GM21390 (cell line): ENCODE data around the gene RALGPS1.
"Not testable (repeated sequence)": the region's sequence is repeated elsewhere in the genome, so short reads cannot be mapped to it uniquely, and the experiment has no call there.

Experiments used
- ATAC-seq: cut with Tn5 transposase; IDR thresholded peaks from one replicate; pipeline ENCODE4 v1.9.1; 2021; ENCODE audit not compliant: unreplicated experiment

Gene RALGPS1

DNA sequence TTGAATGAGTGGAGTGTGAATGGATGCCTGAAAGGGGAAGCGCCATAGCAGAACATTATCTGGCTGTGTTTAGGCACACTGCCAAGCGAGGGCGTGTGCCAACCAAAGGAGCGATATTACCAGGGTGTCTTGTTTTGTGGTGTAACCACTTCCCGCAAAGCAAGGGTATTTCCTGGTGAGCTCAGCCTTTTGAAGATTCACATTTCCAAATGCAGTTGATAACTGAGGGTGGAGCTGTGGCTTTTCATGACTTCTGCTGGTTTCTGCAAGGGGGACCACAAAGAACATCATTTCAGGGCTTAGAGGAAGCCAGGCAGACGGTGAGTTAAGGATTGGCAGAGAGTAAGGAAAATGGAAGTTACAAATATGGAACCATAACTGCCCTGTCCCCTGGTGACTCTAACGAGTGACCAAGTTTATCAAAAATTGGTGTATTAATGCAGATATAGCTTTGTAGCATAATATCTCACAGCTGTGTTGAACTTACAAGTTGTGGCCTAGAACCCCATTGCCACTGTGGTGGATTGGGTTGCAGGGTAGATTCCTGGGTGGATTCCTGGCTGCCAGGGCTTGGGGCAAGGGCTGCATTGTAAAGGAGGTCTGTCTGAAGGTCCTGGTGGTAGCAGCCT is 71.4 kb downstream of the RALGPS1 start:
- ATAC-seq = no peak

GRCh38 chr9:126986506-126986951 is 71.9 kb downstream of the RALGPS1 start:
- no peak for ATAC-seq

DNA sequence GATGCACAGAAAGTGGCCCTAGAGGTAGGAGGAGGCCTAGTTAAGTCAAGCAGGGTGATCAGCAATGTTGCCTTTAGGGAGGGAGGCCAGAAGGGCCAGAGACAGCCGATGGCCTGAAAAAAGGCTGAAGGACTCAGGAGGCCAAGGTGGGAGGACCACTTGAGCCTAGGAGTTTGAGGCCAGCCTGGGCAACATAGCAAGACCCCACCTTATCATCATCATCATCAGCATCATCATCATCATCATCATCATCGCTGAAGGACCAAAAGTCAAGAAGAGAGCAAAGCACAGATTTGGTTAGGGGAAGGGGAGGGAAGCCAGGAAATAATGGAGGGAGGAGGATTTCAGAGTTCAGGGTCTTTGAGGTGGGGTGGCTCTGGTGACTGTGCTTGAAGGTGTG is 74.3 kb downstream of the RALGPS1 start:
- ATAC-seq = no peak

DNA sequence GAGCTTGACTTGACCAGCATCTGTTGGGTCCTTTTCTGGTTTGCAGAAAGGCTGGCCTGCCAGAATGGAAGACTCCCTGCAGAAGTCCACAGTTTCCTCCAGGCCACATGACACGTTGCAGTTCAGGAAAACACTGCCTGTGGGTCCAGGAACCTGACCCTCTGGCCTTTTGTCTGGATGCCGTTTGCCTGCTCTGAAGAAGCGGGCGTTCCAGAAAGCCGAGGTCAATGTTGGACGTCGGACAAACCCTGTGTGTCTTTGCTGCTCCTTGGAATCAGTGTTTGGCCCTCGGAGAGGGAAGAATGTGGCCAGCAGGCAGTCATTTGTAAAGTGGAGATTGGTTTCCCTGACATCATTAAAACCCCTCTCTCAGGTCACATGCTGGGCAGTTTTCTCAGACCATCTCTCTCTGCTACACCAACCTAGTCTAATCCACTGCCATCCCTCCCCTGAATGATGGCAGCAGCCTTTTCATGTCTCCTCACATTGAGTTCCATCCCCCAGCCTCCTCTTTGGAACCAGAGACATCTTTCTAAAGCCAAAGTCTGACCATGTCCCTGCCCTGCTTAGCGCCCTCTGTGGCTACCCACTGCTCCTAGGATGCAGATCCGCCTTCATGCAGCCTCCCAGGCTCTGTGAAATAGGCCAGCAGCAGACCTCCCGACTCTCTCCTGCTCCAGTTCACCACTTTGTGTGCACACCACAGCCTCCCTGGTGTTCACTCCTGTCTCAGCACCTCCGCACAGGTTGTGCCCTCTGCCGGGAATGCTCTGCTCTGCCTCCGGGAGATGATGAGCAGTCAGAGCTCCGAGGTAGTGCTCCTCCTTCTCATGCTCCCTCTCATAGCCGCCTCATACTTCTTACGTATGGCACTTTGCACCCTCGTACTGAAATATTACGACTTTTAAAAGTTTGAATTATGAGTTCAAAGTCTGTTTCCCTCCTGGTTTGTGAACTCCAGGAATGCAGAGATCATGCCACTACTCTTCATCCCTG is 75.6 kb downstream of the RALGPS1 start:
- ATAC-seq = no peak

DNA sequence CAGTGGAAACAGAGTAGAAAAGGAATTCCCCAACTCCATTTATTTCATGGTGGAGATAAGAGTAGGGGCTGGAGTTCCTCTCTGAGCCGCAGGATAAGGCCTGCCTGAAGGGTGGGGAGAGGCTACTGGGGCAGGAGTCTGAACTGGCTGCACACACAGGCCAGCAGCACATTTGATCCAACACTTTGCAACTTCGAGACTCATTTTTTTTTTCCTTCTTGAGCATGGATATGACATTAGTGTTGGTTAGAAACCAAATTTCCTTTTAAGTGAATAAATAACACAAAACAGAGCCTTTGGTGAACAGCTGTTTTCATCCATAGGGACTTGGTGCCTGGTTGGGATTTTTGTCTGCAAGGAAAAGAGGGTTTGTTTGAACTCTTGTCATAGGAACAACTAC is 76.6 kb downstream of the RALGPS1 start:
- no peak for ATAC-seq

GRCh38 chr9:126992427-126992826 is 77.8 kb downstream of the RALGPS1 start:
- no peak for ATAC-seq

DNA sequence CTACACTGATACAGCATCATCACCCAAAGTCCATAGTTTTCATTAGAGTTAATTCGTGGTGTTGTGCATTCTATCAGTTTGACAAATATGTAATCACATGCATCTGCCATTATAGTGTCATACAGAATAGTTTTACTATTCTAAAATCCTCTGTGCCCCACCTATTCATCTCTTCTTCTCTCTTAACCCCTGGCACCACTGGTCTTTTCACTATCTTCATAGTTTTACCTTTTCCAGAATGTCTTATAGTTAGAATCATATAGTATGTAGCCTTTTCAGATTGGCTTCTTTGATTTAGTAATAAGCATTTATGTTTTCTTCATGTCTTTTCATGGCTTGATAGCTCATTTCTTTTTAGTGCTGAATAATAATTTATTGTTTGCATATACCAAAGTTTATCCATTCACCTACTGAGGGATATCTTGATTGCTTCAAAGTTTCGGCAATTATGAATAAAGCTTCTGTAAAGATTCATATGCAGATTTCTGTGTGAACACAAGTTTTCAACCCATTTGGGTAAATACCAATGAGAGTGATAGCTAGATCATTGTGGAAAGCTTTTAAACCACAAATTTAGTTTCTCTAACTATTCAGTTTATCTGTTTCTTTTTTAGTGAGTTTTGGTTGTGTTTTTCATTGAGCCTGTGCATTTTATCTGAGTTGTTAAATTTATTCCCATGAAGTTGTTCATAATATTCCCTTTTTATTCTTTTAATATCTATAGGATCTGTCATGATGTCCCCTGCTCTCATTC is 84.9 kb downstream of the RALGPS1 start:
- peak; percentile 57 for ATAC-seq

GRCh38 chr9:127004946-127005769 is 90.6 kb downstream of the RALGPS1 start:
- peak; percentile 93 for ATAC-seq

DNA sequence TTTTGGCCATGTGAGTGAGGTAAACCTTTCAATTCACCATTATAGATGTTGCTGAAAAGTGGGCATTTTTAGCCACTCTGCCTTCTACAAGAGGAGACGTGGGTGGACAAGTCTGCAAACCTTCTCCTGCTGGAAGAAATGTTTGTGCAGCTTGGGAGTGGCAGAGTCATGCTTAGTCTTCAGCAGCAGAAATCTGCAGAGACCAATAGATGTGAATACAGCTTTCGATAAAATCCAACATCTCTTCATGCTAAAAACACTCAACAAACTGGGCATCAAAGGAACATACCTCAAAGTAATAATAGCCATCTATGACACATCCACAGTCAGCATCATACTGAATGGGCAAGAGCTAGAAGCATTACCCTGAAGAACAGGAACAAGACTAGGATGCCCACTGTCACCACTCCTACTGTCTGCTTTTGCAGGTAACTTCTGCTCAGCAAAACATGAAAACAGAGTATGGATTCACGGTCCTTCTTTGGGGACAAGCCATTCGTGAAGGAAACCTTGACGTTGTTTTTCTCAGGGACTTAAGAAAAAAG is 91.3 kb downstream of the RALGPS1 start:
- peak; percentile 25 for ATAC-seq

DNA sequence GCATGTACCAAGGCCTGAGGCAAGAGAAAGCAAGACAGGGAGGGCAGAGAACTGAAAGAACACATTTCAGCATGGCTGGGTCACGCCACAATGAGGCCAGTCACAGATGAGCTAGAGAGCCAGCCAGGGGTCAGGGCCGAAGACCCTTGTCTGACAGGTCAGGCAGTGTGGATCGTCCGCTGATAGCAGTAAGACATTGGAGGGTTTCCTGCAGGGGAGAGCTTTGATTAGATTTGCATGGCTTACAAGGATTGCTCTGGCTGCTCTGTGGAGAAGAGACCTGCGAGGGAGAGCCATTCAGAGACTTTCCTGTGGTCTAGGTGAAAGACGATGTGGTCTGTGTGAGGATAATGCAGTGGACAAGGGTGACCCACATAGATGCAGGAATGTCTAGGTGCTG is 93.1 kb downstream of the RALGPS1 start:
- no peak for ATAC-seq

GRCh38 chr9:127008076-127008475 is 93.5 kb downstream of the RALGPS1 start:
- no peak for ATAC-seq

- no peak for ATAC-seq
Observed at GRCh38 chr9:127011772-127012171, 97.2 kb downstream of the RALGPS1 start.

- ATAC-seq = no peak
Observed at GRCh38 chr9:127012250-127012649, 97.7 kb downstream of the RALGPS1 start.

- no peak for ATAC-seq
Observed at GRCh38 chr9:127013597-127013996, 99.0 kb downstream of the RALGPS1 start.

- ATAC-seq = no peak
Observed at GRCh38 chr9:127014216-127014909, 99.8 kb downstream of the RALGPS1 start.

- ATAC-seq = no peak
Observed at GRCh38 chr9:127014910-127015540, 100.4 kb downstream of the RALGPS1 start.

GRCh38 chr9:127015921-127016512 is 101.4 kb downstream of the RALGPS1 start:
- no peak for ATAC-seq

- ATAC-seq = not testable (repeated sequence)
Observed at GRCh38 chr9:127017979-127018378, 103.4 kb downstream of the RALGPS1 start.

DNA sequence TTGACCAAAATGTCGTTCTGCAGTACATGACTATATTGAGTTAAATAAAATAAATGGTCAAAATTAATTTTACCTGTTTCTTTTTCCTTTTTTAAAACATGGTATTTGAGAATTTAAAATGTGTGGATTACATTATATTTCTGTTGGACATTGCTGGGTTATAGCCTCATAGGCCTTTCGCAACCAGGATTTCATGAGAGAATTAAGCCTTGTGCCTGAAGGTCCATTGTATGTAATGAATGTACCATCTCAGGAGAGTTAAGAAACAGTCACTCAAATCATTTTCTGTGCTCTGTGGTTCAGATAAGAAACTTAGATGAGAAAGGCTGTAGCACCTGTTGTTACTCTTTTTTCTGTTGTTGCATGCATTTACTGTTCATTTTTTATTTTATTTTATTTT is 104.4 kb downstream of the RALGPS1 start:
- ATAC-seq = no peak
